K562 (cell line): ENCODE results near the gene MCCC2. TPM values are rescaled to one million over a fixed set of nuclear protein-coding genes. Genes with fewer than 3 reads are reported as not detected.

ENCODE experiments used
- ATAC-seq: fragments of 200-7000 bp; cut with Tn5 transposase; 3 replicates; pipeline ENCODE4 v1.9.1; 2020; ENCODE audit warnings: moderate library complexity
- BruUV-seq: library from RNA; stranded (reverse); fragments of 400-500 nt; replicated peaks from 2 replicates; lab custom pipeline; 2021; lab: Mats Ljungman, UMichigan
- CTCF ChIA-PET: fragments of 300-600 bp; formaldehyde crosslinking; extraction: SDS; loops from one replicate; lab custom pipeline; 2021; ENCODE audit warnings: low intra/inter-chr PET ratio; lab: Yijun Ruan, JAX
- POLR2A ChIA-PET: fragments of 300-600, 350-650 bp; sonication (Branson Sonifier 250); formaldehyde crosslinking; extraction: SDS; loops from one replicate; lab custom pipeline; 2021; ENCODE audit warnings: antibody characterized with exemption, inconsistent platforms; lab: Yijun Ruan, JAX
- DNase-seq, 4 experiments: peaks; one replicate each; pipeline versions ENCODE4 v3.0.0 to v3.0.0-alpha.2; 2011 to 2018; ENCODE audit warnings: low spot score in 3 of 4, mixed read lengths in 3 of 4; ENCODE audit errors: extremely low read depth in 1 of 4
- FAIRE-seq: peaks from 2 replicates; lab custom pipeline; 2011; peaks lifted over from hg19 to GRCh38; lab: Jason Lieb, UNC
- H2AFZ ChIP-seq: 2 replicates; pipeline ENCODE4 v1.6.0; 2011; ENCODE audit warnings: low read depth, low read length, control low read depth, inconsistent platforms
- H3K27ac ChIP-seq: fragments of 200-600 bp; 3 replicates; pipeline ENCODE4 v1.8.0; 2011; ENCODE audit warnings: low read depth, mild to moderate bottlenecking, control low read depth, inconsistent platforms, low read length, moderate library complexity, mixed read lengths; ENCODE audit errors: extremely low read depth
- H3K27me3 ChIP-seq, 2 experiments: fragments of 300-600 bp in 1 of 2; 2 replicates in 1 of 2; 3 replicates in 1 of 2; pipeline versions ENCODE4 v1.6.0 to v1.8.0; 2011; ENCODE audit warnings: inconsistent platforms in 2 of 2, low read length in 2 of 2, mild to moderate bottlenecking in 1 of 2, mixed read lengths in 1 of 2, moderate library complexity in 1 of 2; ENCODE audit not compliant: control insufficient read depth in 2 of 2, insufficient read depth in 2 of 2
- H3K36me3 ChIP-seq: fragments of 300-600 bp; 3 replicates; pipeline ENCODE4 v1.8.0; 2011; ENCODE audit warnings: mild to moderate bottlenecking, low read length, inconsistent platforms; ENCODE audit not compliant: control insufficient read depth, insufficient read depth
- H3K4me1 ChIP-seq, 2 experiments: fragments of 200-600 bp in 1 of 2; replicated peaks in 1 of 2; 2 replicates in 1 of 2; 3 replicates in 1 of 2; pipeline versions ENCODE4 v1.5.1 to v1.8.0; 2011; ENCODE audit warnings: inconsistent platforms in 2 of 2, low read length in 2 of 2, mild to moderate bottlenecking in 1 of 2, mixed read lengths in 1 of 2, moderate library complexity in 1 of 2; ENCODE audit not compliant: control insufficient read depth in 2 of 2, insufficient read depth in 2 of 2
- H3K4me2 ChIP-seq: 2 replicates; pipeline ENCODE4 v1.6.1; 2011; ENCODE audit warnings: low read length, control low read depth, inconsistent platforms, mixed read lengths; ENCODE audit not compliant: insufficient read depth
- H3K4me3 ChIP-seq: fragments of 200-600 bp; sonication (generic), shearing (Covaris generic); 2 replicates; pipeline ENCODE4 v1.5.1; 2016; ENCODE audit warnings: control low read depth, inconsistent platforms
- H3K79me2 ChIP-seq: fragments of 200-600 bp; 3 replicates; pipeline ENCODE4 v1.8.0; 2011; ENCODE audit warnings: low read length, inconsistent platforms; ENCODE audit not compliant: control insufficient read depth, insufficient read depth
- H3K9ac ChIP-seq, 2 experiments: 2 replicates each; pipeline versions ENCODE4 v1.6.0 to v1.6.1; 2011; ENCODE audit warnings: low read depth in 2 of 2, low read length in 2 of 2, control low read depth in 1 of 2, inconsistent platforms in 1 of 2, mild to moderate bottlenecking in 1 of 2, mixed read lengths in 1 of 2; ENCODE audit not compliant: insufficient read depth in 1 of 2
- H3K9me1 ChIP-seq: one replicate; pipeline ENCODE4 v1.6.0; 2011; ENCODE audit warnings: inconsistent platforms, mild to moderate bottlenecking, low read length, moderate library complexity; ENCODE audit not compliant: control insufficient read depth, insufficient read depth
- H3K9me3 ChIP-seq: replicated peaks from 2 replicates; pipeline ENCODE4 v1.5.1; 2011; ENCODE audit warnings: low read depth, low read length, inconsistent platforms; ENCODE audit not compliant: control insufficient read depth, insufficient read depth
- H4K20me1 ChIP-seq: replicated peaks from 2 replicates; pipeline ENCODE4 v1.6.1; 2011; ENCODE audit warnings: low read length, inconsistent platforms, mixed read lengths; ENCODE audit not compliant: control insufficient read depth, insufficient read depth
- CEBPB ChIP-seq: fragments of 450-650 bp; IDR thresholded peaks from 2 replicates; pipeline ENCODE4 v1.6.1; 2016; ENCODE audit warnings: missing genetic modification characterization, missing compliant biosample characterization
- CREM ChIP-seq: IDR thresholded peaks from 2 replicates; pipeline ENCODE4 v1.6.1; 2014; ENCODE audit warnings: antibody characterized with exemption, low read depth
- EHMT2 ChIP-seq: fragments of 450-650 bp; IDR thresholded peaks from 2 replicates; pipeline ENCODE4 v1.6.1; 2018; ENCODE audit warnings: antibody characterized with exemption
- GTF2B ChIP-seq: IDR thresholded peaks from 2 replicates; pipeline ENCODE4 v1.6.1; 2011; ENCODE audit not compliant: insufficient read length; ENCODE audit errors: extremely low read depth
- IRF2 ChIP-seq: sonication (generic); formaldehyde crosslinking; IDR thresholded peaks from 2 replicates; pipeline ENCODE4 v1.8.1; 2022; ENCODE audit warnings: mild to moderate bottlenecking, missing genetic modification reagents
- MCM7 ChIP-seq, 2 experiments: fragments of 450-650 bp; IDR thresholded peaks; 2 replicates each; pipeline ENCODE4 v1.6.1; 2016 to 2018
- NR4A1 ChIP-seq, 2 experiments: fragments of 250-450 bp in 1 of 2; fragments of 450-650 bp in 1 of 2; sonication (Bioruptor Pico) in 1 of 2; IDR thresholded peaks; 2 replicates each; pipeline versions ENCODE4 v1.4.0 to v1.6.1; 2016 to 2020; ENCODE audit warnings: mild to moderate bottlenecking in 2 of 2, missing compliant biosample characterization in 1 of 2, missing genetic modification characterization in 1 of 2, moderate library complexity in 1 of 2
- TFAP4 ChIP-seq: sonication (generic); formaldehyde crosslinking; IDR thresholded peaks from 2 replicates; pipeline ENCODE4 v1.8.0; 2022; ENCODE audit warnings: missing genetic modification reagents, mild to moderate bottlenecking, moderate library complexity, borderline replicate concordance
- ZNF316 ChIP-seq: fragments of 450-650 bp; IDR thresholded peaks from 2 replicates; pipeline ENCODE4 v1.6.1; 2016
- WGBS: fragments of 100-300 bp; shearing (Covaris generic); methylation state at CpG from one replicate; pipeline ENCODE4 v1.1.6; 2016; ENCODE audit warnings: low coverage, mixed read lengths; ENCODE audit not compliant: insufficient coverage; ENCODE audit errors: missing lambda C conversion rate; 5-methylcytosine and 5-hydroxymethylcytosine counted together
- in situ Hi-C: fragments of 300-500 bp; cut with MboI; formaldehyde crosslinking; loops from 4 replicates; pipeline ENCODE4 v1.15.0; 2018; ENCODE audit warnings: inconsistent platforms, mixed read lengths
- intact Hi-C: fragments of 100-400 bp; cut with micrococcal nuclease; formaldehyde crosslinking; loops from 2 replicates; pipeline ENCODE4 v1.14.2; 2022
- polyA plus RNA-seq, 8 experiments: library from polyadenylated mRNA; depleted of rRNA in 4 of 8; stranded (reverse) in 5 of 8; unstranded in 3 of 8; fragments of >200 nt; fragmentation: Nextera tagmentation in 2 of 8; fragmentation: Illumina TruSeq in 1 of 8; extraction: Ambion mirVana in 2 of 8; extraction: Trizol in 1 of 8; gene quantifications; 2 replicates each; pipeline versions ENCODE4 v1.2.1 to v1.2.3, GENCODE V29; 2011 to 2014; ENCODE audit warnings: inconsistent platforms in 1 of 8, missing spikeins in 1 of 8
- total RNA-seq, 7 experiments: library from RNA; depleted of rRNA in 6 of 7; stranded (reverse); fragments of >200 nt in 6 of 7; fragmentation: Illumina TruSeq in 2 of 7; extraction: Trizol in 2 of 7; gene quantifications; 2 replicates each; pipeline versions ENCODE4 v1.2.1 to v1.2.3, GENCODE V29; 2011 to 2021; ENCODE audit warnings: low replicate concordance in 1 of 7

Gene MCCC2
- total and polyA plus RNA-seq, 9 of the 15 experiments (the other 6 are each of a cell fraction or from before 2014, with no cell fraction given) = 17.1 to 77.9 (median 52.5) TPM

- TF ChIP-seq NR4A1 (CRISPR knock-in tag; IDR thresholded peaks at IDR 0.05) (no peak), NR4A1 (tag; IDR thresholded peaks at IDR 0.05) (no peak), IRF2 (no peak), CREM (no peak), CEBPB (tag) (no peak), TFAP4 (CRISPR knock-in tag) (no peak)
Observed at GRCh38 chr5:71666321-71666720, 79.2 kb downstream of the MCCC2 start (continued).

- no peaks in the 10 kb centered on the region for H3K79me2 ChIP-seq
- H2AFZ ChIP-seq = no peak overlapping the region
- H4K20me1 ChIP-seq = no peaks in the 10 kb centered on the region
- H3K9ac ChIP-seq = no peak overlapping the region
- no peak overlapping the region for H3K4me2 ChIP-seq
- H3K9me3 ChIP-seq = no peaks in the 10 kb centered on the region
- TF ChIP-seq MCM7 (IDR thresholded peaks at IDR 0.05) = no peak
- no peak for TF ChIP-seq NR4A1 (CRISPR knock-in tag; IDR thresholded peaks at IDR 0.05)
- no peak for TF ChIP-seq NR4A1 (tag; IDR thresholded peaks at IDR 0.05)
- TF ChIP-seq EHMT2 = no peak
- peak; percentile 51 for TF ChIP-seq ZNF316
- TF ChIP-seq GTF2B = no peak
- ChIA-PET CTCF (no interaction called here), POLR2A (interaction anchor here (0.8 kb wide), 1 partner anchor 80 kb away, joined by 3 read pairs; no protein-coding TSS in a partner anchor)
- intact Hi-C loops = no loop called here
- ATAC-seq = no peak
- no peak for FAIRE-seq
- no TSS peak for BruUV-seq
- no peaks in the 10 kb centered on the region; a peak in 1 of 5 replicates for H3K4me1 ChIP-seq
- in situ Hi-C loops = no loop called here
- no peaks in the 10 kb centered on the region for H3K36me3 ChIP-seq
- no peak overlapping the region for H3K27ac ChIP-seq
- DNase-seq = no peak
- no peaks in the 10 kb centered on the region for H3K9me1 ChIP-seq
- 0% methylated on average over 1 of the region's 1 CpG for WGBS
- no peak overlapping the region for H3K4me3 ChIP-seq
- H3K27me3 ChIP-seq = peaks cover 4 to 7% of the 10 kb centered on the region in 2 experiments; a peak in 3 of 5 replicates
Observed at GRCh38 chr5:71677977-71678376, 90.8 kb downstream of the MCCC2 start.
